GM18861 (cell line): ENCODE data around the gene CTF1.
"Not testable (repeated sequence)": the region's sequence is repeated elsewhere in the genome, so short reads cannot be mapped to it uniquely, and the experiment has no call there.

ENCODE experiments used
- ATAC-seq: cut with Tn5 transposase; IDR thresholded peaks from one replicate; pipeline ENCODE4 v1.9.1; 2021; ENCODE audit not compliant: unreplicated experiment

The CTF1 gene

GRCh38 chr16:30886145-30886544 lies 10.3 kb upstream of the CTF1 start:
- no peak for ATAC-seq

DNA sequence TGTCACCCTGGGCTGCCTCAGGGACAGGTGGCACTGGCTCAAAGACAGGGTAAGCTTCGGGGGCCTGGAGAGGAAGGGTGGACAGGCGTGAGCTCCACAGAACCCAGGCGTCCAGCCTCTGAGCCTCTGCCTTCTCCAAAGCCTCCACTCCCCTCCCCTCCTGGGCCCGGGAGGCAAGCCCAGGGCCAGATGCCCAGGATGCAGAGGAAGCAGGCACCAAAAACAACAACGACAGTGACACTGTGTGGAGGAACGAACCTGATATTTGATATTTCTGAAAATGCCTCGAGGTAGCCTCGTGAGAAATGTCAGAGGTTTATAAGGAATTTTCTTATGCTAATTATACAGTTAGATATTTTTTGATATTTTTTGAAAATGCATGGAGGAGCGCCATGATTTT lies 8.5 kb upstream of the CTF1 start:
- no peak for ATAC-seq

- no peak for ATAC-seq
Observed at GRCh38 chr16:30888856-30889499, 7.4 kb upstream of the CTF1 start.

GRCh38 chr16:30889721-30890120 lies 6.7 kb upstream of the CTF1 start:
- ATAC-seq = no peak

- not testable (repeated sequence) for ATAC-seq
Observed at GRCh38 chr16:30891043-30891823, 5.2 kb upstream of the CTF1 start.

DNA sequence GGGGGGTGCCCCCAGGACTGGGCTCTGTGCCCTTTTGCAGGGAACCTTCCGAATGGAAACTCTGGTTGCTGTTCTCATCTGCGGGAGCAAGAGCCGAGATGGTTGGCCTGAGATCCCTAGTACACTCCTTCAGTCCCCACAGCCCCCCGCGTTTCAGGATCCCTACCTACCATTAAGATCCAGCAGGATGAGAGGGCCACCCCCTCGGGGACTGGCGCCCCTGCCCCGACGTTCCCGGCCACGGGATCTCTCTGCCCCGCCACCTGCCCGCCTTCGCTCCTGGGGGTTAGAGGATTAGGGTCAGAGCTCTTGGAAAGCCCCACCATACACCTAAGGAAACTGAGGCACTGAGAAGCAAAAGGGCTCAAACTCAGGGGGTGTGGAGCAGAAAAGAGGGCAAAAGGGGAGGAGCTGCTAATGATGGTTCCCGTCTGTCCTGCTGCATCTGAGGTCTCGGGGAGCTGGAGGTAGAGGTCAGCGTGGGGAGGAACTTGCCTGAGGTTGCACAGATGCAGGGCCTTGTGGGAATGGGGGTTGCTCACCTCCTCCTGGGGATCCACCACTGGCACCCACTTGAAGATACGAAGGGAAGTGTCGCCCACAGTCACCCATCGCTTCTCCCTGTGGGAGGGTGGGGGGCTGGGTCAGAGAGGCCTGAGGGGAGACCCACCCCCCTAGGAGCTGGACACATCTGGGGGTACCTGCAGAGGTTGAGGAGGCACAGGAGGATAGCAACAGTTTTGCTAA lies 3.6 kb upstream of the CTF1 start:
- no peak for ATAC-seq

- no peak for ATAC-seq
Observed at GRCh38 chr16:30893417-30893743, 3.0 kb upstream of the CTF1 start.

DNA sequence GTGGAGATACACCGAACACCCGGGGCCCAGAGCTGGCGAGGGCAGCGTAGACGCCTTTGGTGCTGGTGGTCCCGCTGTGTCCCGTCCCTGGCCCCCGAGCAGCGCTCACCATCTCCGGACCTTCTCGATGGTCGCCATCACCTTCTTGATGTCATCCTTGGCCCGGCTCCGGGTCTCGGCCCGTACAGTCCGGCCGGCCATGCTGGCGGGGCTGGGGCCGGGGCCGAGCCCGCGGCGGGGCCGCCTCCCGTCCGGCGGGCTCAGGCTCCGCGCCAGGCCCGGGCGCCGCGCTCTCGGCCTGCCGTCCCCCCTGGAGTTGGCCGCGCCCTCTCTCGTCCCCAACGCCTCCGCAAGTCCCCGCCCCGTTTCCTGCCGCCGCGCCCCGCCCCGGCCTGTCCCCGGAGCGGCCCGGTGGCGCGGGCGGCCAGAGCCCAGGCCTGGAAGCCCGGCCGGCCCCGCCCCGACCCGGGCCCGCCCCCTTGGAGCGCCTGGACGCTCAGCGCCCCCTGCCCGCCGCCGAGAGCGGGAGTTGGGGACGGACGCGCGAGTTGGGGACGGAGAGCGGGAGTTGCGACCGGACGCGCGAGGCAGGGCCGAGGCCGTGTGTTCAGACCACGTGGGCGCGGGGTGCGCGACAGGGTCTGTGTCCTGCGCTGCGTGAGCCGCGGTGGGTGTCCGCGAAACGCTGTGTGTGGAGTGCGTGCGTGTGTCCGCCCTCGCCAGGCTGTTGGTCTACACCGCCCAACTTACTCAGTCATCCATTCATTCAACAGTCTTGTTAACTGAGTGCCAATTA lies 2.5 kb upstream of the CTF1 start, which contains the start of gene BCL7C:
TSS of gene BCL7C (minus strand) at position 334 of the 796 bp plus-strand sequence. CDS start at position 201, 133 bp downstream.
- ATAC-seq = peak; percentile 61

DNA sequence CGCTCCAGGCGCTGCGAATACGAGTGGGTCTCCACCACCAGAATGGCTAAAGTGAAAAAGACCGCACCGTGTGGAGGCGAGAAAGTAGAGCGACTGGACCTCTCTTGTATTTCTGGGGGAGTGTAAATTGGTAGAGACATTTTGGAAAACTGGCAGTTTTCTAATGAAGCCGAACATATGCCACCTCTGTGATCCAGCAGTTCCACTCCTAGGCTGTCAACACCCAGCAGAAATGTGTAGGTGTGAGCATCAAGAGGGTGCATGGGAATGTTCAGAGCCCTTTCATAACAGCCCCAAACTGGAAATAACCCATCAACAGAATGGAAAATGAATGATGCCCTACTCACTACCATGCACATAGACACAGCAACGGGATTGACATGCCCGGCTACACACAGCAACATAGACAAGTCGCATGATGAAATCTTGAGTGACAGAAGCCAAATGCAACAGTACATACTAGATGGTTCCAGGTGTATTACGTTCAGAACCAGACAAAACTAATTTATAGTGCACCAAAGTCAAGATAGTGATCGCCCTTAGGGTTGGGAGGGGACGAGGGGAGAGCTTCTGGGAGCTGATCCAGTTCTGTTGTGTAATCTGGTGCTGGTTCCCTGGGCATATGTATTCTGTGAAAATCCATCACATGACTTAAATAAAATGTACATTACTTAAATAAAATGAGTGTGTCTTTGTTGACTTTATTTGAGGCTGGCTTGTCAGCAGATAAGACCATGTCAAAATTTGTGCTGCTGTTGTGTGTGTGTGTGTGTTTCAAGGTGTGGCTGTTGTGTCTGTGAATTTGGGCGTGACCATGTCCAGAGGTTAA lies 1.7 kb upstream of the CTF1 start:
- no peak for ATAC-seq

DNA sequence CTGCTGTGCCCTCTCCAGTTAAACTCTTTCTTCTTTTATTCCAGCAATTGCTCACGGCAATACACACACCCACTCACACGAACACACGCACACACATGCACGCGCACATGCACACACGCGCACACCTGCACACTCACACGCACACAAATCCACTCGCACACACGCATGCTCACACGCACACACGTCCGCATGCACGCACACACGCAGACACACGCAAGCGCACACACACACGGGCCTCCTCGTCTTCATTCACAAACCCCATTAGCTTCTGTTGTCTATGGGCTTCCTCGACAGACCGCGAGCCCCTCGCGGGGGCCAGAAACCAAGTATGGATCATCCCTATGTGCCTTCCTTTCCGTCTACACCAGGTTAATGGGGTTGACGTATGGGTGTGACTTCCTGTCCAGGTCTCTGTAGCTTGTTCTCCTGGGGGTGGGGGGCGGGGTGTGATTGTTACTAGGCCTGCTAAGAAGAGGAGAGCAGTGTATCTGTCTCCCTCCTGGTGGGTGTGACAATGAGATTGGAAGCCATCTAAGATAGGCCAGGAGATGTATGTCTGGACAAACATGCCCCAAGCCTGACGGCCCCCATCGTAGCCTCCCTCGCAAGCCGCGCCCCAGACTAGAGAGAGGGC lies 670 bp upstream of the CTF1 start:
- no peak for ATAC-seq

DNA sequence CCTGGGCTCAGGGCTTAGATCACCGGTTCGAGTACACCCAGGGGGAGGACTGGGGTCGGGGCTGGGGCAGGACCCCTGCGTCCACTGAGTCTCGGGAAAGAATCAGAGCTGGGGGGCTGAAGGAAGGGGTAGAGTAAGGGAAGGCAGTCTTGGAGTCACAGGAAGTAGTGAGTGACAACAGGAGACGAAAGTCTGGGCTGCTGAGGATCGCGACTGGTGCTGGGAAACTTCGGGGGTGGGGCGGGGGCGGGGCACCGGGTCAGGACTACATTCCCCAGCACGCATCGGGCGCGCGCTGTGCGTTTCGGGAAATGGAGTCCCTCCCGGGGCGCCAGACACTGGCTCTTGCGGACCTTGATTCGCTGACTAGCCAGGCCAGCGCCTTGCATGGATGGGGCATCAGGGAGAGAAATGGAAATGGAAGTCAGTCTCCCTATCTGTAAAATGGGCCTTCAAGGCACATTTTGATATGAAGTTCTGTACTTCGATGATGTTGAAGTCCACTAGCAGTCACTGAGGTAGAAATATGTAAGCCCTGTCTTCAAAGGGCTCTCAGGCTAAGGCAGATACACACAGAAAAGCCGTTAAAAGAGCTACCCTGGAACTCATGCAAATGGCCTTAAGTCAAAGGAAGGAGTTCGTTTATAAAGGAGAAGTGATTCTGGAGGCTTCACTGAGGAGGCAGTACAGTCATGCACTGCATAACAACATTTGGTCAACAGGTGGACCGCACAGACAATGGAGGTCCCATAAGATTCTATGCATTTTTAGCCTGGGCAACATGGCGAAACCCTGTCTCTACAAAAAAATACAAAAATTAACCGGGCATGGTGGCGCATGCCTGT lies 697 bp downstream of the CTF1 start:
- ATAC-seq = no peak

DNA sequence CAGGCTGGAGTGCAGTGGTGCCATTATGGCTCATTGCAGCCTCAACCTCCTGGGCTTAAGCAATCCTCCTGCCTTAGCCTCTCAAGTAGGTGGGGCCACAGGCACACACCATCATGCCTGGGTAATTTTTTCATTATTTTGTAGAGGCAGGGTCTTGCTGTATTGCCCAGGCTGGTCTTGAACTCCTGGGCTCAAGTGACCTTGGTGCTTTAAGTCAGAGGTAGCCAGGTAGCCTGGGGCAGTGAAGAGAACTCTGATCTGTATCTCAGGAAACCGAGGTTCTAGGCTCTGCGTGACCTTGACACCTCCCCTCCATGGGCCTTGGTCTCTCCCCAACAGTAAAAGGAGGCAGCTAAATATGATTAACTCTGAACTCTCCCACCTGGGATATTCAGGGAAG lies 3.4 kb downstream of the CTF1 start:
- no peak for ATAC-seq

GRCh38 chr16:30900588-30900987 lies 4.2 kb downstream of the CTF1 start:
- ATAC-seq = no peak

- no peak for ATAC-seq
Observed at GRCh38 chr16:30901201-30902028, 5.0 kb downstream of the CTF1 start.

GRCh38 chr16:30902029-30902972 lies 5.9 kb downstream of the CTF1 start:
- ATAC-seq = no peak

DNA sequence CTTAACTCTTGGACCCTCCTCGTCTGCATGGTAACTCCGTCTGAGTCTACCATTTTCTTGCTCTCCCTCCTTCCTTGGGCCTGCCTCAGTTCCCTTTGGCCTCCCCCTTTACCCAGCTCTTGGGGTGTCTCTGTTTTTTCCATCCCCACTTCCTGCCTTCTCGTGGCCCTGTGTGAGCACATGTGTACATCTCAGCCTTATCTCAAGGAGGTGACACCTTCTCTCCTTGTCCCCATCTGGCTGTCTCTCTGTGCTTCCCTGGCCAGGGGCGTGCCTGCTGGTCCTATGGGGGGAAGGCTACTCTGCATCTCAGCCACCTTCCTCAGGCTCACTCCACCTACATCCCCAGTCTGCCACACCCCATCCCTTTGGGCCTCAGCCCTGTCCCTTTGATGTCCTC lies 6.6 kb downstream of the CTF1 start:
- no peak for ATAC-seq

DNA sequence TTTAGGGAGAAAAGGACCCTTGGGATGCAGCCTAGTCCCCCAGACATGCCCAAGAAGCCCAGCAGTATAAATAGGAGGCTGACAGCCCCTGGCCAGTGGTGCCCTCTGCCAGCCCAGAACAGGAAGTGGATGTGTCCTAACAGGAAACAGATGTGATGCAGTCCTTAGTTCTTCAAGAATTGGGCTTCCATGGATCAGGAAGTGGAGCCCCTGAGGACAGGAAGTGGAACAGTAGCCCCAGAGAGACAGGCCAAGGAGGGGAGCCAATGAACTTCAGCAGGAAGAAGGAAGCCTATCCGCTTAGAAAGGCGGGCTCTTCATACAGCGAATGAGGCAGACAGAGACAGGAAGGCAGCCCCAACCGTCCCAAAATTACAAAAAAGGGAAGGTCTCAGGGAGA lies 7.2 kb downstream of the CTF1 start:
- no peak for ATAC-seq
